CD4-positive, alpha-beta T cell treated with Interleukin-21 for 1 hour (primary cell): Measurements from ENCODE around the gene TLR7.
A peak's percentile ranks its signal among the peaks of the same experiment; 100 is the strongest.

Experiments used
- DNase-seq: peaks from one replicate; pipeline ENCODE4 v3.0.0-alpha.2; 2020

TLR7 gene

DNA sequence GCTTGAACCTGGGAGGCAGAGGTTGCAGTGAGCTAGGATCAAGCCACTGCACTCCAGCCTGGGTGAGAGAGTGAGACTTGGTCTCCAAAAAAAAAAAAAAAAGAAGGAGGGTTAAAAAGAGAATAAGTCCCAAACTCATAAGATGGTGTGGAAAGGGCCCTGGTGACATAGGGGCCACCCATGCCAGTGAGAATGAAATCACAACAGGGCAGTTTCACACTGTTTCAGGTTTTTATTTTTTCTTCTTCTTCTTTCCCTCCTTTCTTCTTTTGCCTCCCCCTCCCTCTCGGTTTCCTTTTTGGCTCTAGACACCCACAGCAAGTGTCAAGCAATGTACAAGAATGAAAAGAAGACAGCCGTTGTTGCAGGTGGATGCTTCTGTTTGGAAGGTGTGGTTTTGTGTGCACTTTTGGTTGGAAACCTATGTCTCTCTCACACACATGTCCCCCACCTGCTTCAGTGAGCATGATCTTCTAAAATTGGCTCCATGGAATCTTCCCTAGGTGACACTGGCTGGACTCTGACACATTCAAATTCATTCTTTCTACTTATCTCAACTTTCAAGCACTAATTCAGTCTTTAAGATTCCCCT lies 25.1 kb downstream of the TLR7 start:
- no peak for DNase-seq

DNA sequence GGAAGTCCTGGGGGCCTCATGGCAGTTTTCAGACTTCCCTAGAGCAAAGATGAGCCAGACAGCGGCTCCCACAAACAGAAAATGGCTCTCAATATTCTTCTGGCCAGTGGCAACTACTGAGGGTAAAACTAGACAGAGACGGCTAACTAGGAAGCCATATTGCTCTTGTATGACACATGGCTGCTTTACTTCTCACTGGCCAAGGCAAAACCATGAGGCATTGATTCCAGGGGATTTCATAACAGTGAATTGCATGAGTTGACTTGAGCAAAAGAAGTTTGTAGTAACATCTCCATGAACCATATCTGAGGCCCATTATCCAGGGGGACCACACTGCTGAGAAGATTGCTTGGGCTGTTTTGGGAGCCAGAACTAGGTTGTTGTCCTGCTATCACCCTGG lies 25.8 kb downstream of the TLR7 start:
- DNase-seq = no peak

GRCh38 chrX:12894074-12895030 lies 27.5 kb downstream of the TLR7 start:
- DNase-seq = peak; percentile 34

- no peak for DNase-seq
These were observed 29.0 kb downstream of the TLR7 start for GRCh38 chrX:12895866-12896265.

GRCh38 chrX:12896935-12897334 lies 30.1 kb downstream of the TLR7 start:
- no peak for DNase-seq

DNA sequence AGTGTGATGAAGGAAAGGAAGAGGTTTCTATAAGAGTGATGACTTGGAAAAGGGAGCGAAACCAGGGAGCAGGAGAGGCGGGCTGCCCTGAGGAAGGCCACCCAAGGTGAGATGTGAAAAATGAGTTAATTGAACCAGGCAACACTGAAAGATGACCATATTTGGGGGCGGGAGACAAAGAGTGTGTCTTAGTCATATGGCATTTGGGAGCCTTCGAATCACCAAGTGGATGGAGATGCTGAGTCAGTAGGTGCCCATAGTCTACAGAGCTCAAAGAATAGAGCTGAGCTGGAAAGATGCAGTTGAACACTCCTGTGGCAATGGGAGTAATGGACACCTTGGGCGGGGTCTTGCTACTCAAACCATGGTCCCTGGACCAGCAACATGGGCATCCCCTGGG lies 31.2 kb downstream of the TLR7 start:
- DNase-seq = no peak

- no peak for DNase-seq
These were observed 32.6 kb downstream of the TLR7 start for GRCh38 chrX:12899506-12899905.

GRCh38 chrX:12901486-12901885 lies 34.6 kb downstream of the TLR7 start:
- peak; percentile 65 for DNase-seq

DNA sequence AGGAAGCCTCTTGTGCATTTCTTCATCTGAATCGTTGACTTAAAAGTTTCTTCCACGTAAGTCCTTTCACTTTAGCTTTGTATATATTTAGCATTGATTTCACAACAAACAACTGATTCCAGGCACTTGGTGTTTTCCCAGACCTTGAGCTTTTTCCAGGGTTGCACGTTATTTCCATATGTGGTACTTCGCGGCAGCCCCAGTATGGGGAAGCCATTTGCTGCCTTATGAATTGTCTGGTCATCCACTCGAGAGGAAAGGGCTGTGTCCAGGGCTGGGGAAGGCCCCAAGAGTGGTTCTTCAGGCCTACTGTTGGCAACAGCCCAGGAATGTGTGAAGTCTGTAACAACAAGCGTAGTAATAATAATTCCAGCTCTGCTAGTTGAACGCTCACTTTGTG lies 36.8 kb downstream of the TLR7 start:
- no peak for DNase-seq

GRCh38 chrX:12906046-12906761 lies 39.3 kb downstream of the TLR7 start, which contains the start of gene TLR8:
Gene TLR8, plus strand, starts transcription at chrX:12906620. Its CDS starts 87 bp downstream, at chrX:12906707.
- DNase-seq = no peak

DNA sequence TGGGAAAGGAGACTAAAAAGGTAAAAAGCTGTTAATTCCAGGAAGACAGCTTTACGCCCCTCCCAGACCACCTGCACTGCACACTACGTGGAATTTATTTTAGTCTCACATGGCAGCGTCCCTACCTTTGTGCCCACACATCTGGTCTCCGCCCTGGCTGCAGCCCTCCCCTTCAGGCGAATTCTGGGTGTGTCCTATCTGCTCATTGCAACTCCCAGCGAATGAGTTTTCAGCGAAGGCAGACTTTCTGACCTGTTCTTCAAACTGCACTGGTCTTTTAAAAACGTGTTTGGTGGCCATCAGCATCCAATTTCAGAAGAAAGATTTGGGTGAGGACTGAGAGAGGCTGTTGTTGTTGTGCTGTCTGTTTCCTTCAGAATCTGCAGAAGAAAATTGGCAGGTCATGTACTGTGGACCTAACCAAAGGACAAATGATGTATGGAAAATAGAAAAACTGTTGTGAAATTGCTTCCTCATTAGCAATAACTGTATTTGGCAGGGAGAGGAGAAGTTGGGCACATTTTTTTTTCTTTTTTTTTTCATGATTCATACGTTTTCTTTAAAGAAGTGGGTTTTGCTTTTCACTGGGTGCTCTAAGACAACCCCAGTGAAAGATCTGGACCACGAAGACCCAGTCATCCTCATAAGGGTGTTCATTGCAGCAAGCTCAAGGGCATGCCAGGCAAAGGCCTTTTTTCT lies 43.7 kb downstream of the TLR7 start:
- DNase-seq = no peak

- no peak for DNase-seq
These were observed 44.2 kb downstream of the TLR7 start for GRCh38 chrX:12911122-12911470.

DNA sequence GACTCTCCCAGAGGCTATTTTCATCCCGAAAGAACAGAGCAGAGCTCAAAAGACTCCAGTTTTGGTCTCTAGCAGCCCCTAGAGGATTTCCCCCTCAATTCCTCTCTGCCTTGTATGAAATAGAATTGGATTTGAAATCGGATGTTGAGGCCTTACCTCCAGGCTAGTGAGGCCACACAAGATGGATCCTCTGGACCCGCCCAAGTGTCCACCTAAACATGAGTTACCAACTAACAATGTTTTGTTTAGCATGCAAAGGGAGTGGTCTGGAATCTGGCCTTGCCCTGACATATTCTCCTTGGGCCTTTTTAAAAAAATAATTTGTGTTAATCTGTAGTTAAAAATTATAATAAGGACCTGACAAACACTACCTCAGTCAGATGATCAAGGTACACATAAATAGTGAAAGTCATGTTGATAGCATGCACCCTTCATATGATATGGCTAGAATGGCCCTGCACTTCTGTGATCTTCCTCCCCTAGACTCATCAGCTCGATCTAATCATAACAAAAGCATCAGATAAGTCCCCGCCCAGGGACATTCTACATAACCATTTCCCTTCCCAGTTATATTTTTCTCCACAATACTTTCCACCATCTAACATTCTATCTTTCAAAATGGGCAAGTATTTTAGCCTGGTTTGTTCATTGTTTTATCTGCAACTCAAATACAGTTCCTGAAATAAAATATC lies 46.1 kb downstream of the TLR7 start:
- no peak for DNase-seq

GRCh38 chrX:12917753-12918152 lies 50.9 kb downstream of the TLR7 start:
- DNase-seq = no peak

GRCh38 chrX:12919051-12919450 lies 52.2 kb downstream of the TLR7 start:
- no peak for DNase-seq

DNA sequence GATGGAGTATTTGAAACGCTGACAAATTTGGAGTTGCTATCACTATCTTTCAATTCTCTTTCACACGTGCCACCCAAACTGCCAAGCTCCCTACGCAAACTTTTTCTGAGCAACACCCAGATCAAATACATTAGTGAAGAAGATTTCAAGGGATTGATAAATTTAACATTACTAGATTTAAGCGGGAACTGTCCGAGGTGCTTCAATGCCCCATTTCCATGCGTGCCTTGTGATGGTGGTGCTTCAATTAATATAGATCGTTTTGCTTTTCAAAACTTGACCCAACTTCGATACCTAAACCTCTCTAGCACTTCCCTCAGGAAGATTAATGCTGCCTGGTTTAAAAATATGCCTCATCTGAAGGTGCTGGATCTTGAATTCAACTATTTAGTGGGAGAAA lies 52.7 kb downstream of the TLR7 start:
- no peak for DNase-seq

DNA sequence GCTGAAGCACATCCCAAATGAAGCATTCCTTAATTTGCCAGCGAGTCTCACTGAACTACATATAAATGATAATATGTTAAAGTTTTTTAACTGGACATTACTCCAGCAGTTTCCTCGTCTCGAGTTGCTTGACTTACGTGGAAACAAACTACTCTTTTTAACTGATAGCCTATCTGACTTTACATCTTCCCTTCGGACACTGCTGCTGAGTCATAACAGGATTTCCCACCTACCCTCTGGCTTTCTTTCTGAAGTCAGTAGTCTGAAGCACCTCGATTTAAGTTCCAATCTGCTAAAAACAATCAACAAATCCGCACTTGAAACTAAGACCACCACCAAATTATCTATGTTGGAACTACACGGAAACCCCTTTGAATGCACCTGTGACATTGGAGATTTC lies 54.1 kb downstream of the TLR7 start:
- no peak for DNase-seq

GRCh38 chrX:12921886-12922598 lies 55.2 kb downstream of the TLR7 start:
- no peak for DNase-seq

- no peak for DNase-seq
These were observed 55.7 kb downstream of the TLR7 start for GRCh38 chrX:12922599-12922919.

DNA sequence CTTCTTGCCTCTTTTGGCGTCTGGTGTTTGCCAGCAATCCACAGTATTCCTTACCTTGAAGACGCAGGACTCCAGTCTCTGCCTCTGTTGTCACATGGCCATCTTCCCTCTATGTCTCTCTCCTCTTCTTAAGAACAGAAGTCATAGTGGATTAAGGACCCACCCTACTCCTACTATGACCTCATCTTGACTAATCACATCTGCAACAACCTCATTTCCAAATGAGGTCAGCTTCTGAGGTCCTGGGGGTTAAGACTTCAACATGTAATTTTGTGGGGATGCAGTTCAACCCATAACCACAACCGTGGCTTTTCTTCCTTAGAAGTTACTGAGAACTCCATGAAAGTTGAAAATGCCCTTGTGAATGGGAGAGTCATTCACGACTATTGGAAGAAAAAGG lies 62.8 kb downstream of the TLR7 start:
- no peak for DNase-seq

DNA sequence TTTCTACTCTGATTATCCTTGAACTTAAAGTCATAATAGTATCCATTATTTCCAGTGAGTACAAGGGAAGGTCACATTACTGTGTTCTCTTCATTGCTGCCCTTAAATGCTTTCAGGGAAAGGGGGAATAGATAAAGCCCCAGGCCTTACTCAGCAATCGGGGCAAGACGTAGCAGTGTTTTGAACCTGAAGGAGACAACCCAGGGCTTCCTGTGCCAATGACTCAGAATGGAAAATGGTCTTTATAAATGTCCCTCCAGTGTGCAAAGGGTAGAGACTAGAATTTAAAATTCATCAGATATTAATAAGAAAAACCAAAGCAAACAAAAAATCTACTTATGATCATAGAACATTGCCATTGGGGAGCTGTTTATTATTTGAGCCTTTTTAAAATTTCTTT lies 63.3 kb downstream of the TLR7 start:
- DNase-seq = no peak

- no peak for DNase-seq
These were observed 65.4 kb downstream of the TLR7 start for GRCh38 chrX:12932244-12932643.
